GM13976 (cell line): Measurements from ENCODE around the gene HCN3.

Experiments
- DNase-seq: peaks from one replicate; pipeline ENCODE4 v3.0.0; 2012; ENCODE audit warnings: low spot score
- CTCF ChIP-seq: IDR thresholded peaks from 2 replicates; pipeline ENCODE4 v1.5.1; 2012; ENCODE audit warnings: borderline replicate concordance, mild to moderate bottlenecking; ENCODE audit not compliant: insufficient read depth; ENCODE audit errors: extremely low read depth, missing control alignments, control extremely low read depth
- in situ Hi-C: fragments of 300-500 bp; cut with MboI; formaldehyde crosslinking; loops from one replicate; pipeline ENCODE4 v1.12.0; 2022; ENCODE audit warnings: low sequenced_read_pairs, mixed read lengths, inconsistent platforms; ENCODE audit not compliant: unreplicated experiment

The HCN3 gene

GRCh38 chr1:155277902-155278688 is 832 bp downstream of the HCN3 start:
- peak; percentile 80 for DNase-seq
- TF ChIP-seq CTCF = peak; percentile 39
- in situ Hi-C loops = no loop called here

GRCh38 chr1:155278689-155279160 is 1.5 kb downstream of the HCN3 start:
- TF ChIP-seq CTCF = no peak
- in situ Hi-C loops = no loop called here
- DNase-seq = no peak

GRCh38 chr1:155279268-155279667 is 2.0 kb downstream of the HCN3 start:
- DNase-seq = no peak
- in situ Hi-C loops = no loop called here
- no peak for TF ChIP-seq CTCF

- no peak for DNase-seq
- in situ Hi-C loops = no loop called here
- no peak for TF ChIP-seq CTCF
Measured at GRCh38 chr1:155282488-155283091, 5.3 kb downstream of the HCN3 start.

- DNase-seq = no peak
- in situ Hi-C loops = no loop called here
- TF ChIP-seq CTCF = no peak
Measured at GRCh38 chr1:155284476-155284875, 7.2 kb downstream of the HCN3 start.

GRCh38 chr1:155285063-155285462 is 7.8 kb downstream of the HCN3 start:
- TF ChIP-seq CTCF = no peak
- DNase-seq = no peak
- in situ Hi-C loops = no loop called here
